Calu3 (cell line): ENCODE results near the gene GRIP1. TPM values are rescaled to one million over a fixed set of nuclear protein-coding genes. Genes with fewer than 3 reads are reported as not detected.

Experiments
- BruUV-seq: library from RNA; stranded (reverse); fragments of 400-500 nt; replicated peaks from 2 replicates; lab custom pipeline; 2021; lab: Mats Ljungman, UMichigan
- CTCF ChIA-PET: fragments of 300-600 bp; sonication (Branson Sonifier 250); formaldehyde crosslinking; loops from one replicate; lab custom pipeline; 2022; ENCODE audit warnings: antibody characterized with exemption; lab: Charles Lee
- DNase-seq: peaks from one replicate; pipeline ENCODE4 v3.0.0; 2022
- H3K27ac Mint-ChIP-seq: one replicate; pipeline ENCODE4 v1.8.0; 2022; ENCODE audit warnings: mixed read lengths; ENCODE audit not compliant: unreplicated experiment
- H3K27me3 Mint-ChIP-seq: one replicate; pipeline ENCODE4 v1.8.0; 2022; ENCODE audit warnings: mixed read lengths; ENCODE audit not compliant: unreplicated experiment
- H3K36me3 Mint-ChIP-seq: one replicate; pipeline ENCODE4 v1.8.0; 2022; ENCODE audit warnings: mild to moderate bottlenecking, moderate library complexity, mixed read lengths; ENCODE audit not compliant: insufficient read depth, unreplicated experiment
- H3K4me1 Mint-ChIP-seq: one replicate; pipeline ENCODE4 v1.8.0; 2022; ENCODE audit warnings: mild to moderate bottlenecking, low read depth, mixed read lengths; ENCODE audit not compliant: unreplicated experiment
- H3K4me3 Mint-ChIP-seq: one replicate; pipeline ENCODE4 v1.8.0; 2022; ENCODE audit warnings: mild to moderate bottlenecking, low read depth, moderate library complexity, mixed read lengths; ENCODE audit not compliant: unreplicated experiment
- H3K9me3 Mint-ChIP-seq: one replicate; pipeline ENCODE4 v1.8.0; 2022; ENCODE audit warnings: low read depth, mixed read lengths; ENCODE audit not compliant: unreplicated experiment
- intact Hi-C: fragments of 100-400 bp; cut with micrococcal nuclease; formaldehyde crosslinking; loops from one replicate; pipeline ENCODE4 v1.10.0; 2022; ENCODE audit not compliant: unreplicated experiment
- total RNA-seq: library from RNA; stranded (reverse); gene quantifications from 2 replicates; pipeline ENCODE4 v1.2.3, GENCODE V29; 2022
- TF ChIP-seq, protein P1 (sequence below): fragments of 200-600 bp; IDR thresholded peaks from one replicate; pipeline ENCODE4 v1.8.0; 2022; ENCODE audit warnings: antibody characterized with exemption; ENCODE audit not compliant: unreplicated experiment

The GRIP1 gene
- total RNA-seq, 1 experiment from 2014 or later = 47.4 TPM

DNA sequence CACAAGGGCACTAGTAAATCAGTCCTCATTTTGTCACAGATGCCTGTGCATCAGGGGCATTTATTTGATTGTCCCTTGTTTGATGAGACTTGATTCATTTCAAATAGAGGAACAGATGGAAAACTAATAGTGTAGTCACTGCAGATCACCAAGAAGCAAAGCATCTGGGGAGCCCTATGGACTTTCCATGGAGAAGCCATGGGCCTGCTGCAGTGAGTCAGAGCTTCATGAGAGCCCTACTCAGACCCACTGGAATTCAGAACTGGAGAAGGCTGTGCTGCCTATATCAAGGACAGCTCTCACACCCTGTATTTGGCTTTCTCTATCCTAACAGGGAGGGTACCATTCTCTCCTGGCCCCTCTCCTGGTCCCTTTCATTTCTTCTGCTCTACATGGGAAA is 126.2 kb downstream of the GRIP1 start:
- no TSS peak for BruUV-seq
- Mint-ChIP-seq H3K27ac (no peak overlapping the region), H3K27me3 (no peaks in the 10 kb centered on the region), H3K4me1 (no peaks in the 10 kb centered on the region), H3K9me3 (peaks cover 4% of the 10 kb centered on the region), H3K4me3 (no peak overlapping the region), H3K36me3 (no peaks in the 10 kb centered on the region)
- TF ChIP-seq, protein P1, sequence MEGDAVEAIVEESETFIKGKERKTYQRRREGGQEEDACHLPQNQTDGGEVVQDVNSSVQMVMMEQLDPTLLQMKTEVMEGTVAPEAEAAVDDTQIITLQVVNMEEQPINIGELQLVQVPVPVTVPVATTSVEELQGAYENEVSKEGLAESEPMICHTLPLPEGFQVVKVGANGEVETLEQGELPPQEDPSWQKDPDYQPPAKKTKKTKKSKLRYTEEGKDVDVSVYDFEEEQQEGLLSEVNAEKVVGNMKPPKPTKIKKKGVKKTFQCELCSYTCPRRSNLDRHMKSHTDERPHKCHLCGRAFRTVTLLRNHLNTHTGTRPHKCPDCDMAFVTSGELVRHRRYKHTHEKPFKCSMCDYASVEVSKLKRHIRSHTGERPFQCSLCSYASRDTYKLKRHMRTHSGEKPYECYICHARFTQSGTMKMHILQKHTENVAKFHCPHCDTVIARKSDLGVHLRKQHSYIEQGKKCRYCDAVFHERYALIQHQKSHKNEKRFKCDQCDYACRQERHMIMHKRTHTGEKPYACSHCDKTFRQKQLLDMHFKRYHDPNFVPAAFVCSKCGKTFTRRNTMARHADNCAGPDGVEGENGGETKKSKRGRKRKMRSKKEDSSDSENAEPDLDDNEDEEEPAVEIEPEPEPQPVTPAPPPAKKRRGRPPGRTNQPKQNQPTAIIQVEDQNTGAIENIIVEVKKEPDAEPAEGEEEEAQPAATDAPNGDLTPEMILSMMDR = no peak
- no peak for DNase-seq
- intact Hi-C loops = loop anchor here (10.0 kb wide), 1 partner anchor 198 kb away; no protein-coding TSS in a partner anchor
- CTCF ChIA-PET = interaction anchor here (0.5 kb wide), 1 partner anchor 13 kb away, joined by 8 read pairs; no protein-coding TSS in a partner anchor

DNA sequence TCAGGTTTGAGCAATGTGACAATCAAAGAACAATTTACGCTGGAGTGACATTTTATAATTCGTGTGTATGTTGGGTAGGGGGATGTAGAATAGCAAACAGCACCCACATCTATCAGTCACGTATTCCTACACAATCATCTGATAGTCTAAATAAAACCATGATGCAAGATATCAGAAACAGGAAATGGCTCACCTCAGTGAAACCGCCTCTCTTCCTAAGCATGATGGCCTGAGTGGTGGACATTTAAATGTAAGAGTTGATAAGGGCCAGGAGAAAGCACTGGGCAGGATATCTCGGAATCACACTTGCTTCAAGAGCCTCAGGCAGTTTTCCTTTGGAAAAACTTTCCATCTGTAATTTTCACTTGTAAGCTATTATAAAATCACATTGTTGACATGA is 128.2 kb downstream of the GRIP1 start:
- intact Hi-C loops = loop anchor here (10.0 kb wide), 1 partner anchor 196 kb away; no protein-coding TSS in a partner anchor

DNA sequence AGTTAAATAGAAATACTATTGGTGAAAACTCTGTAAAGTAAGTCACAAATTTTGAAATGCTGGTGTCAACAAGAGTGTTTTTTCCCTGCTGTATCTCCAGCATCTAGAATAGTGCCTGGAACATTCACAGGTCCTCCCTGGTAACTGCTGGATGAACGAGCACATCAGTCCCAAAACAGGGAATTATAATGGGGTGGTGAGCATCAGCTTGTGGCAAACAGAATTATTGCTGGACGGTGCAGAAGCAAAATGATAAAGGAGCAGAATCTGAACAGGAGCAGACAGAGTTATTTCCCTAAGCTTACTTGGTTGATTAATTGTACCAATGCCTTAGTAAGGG is 129.9 kb downstream of the GRIP1 start:
- TF ChIP-seq, protein P1 = no peak
- Mint-ChIP-seq H3K4me1 (no peaks in the 10 kb centered on the region), H3K27ac (no peak overlapping the region), H3K27me3 (no peaks in the 10 kb centered on the region), H3K36me3 (no peaks in the 10 kb centered on the region), H3K4me3 (no peak overlapping the region), H3K9me3 (no peaks in the 10 kb centered on the region)
- CTCF ChIA-PET = no interaction called here
- no TSS peak for BruUV-seq
- intact Hi-C loops = loop anchor here (10.0 kb wide), 1 partner anchor 274 kb away; no protein-coding TSS in a partner anchor
- no peak for DNase-seq

More for the DNA sequence above, 128.2 kb downstream of the GRIP1 start:
- H3K27me3 Mint-ChIP-seq = no peaks in the 10 kb centered on the region
- TF ChIP-seq, protein P1 = no peak
- H3K27ac Mint-ChIP-seq = no peak overlapping the region
- no peak for DNase-seq
- H3K4me3 Mint-ChIP-seq = no peak overlapping the region
- H3K36me3 Mint-ChIP-seq = no peaks in the 10 kb centered on the region
- H3K4me1 Mint-ChIP-seq = no peaks in the 10 kb centered on the region
- BruUV-seq = no TSS peak
- CTCF ChIA-PET = interaction anchor here (0.6 kb wide), 1 partner anchor 497 kb away, joined by 3 read pairs; no protein-coding TSS in a partner anchor
- H3K9me3 Mint-ChIP-seq = no peaks in the 10 kb centered on the region

DNA sequence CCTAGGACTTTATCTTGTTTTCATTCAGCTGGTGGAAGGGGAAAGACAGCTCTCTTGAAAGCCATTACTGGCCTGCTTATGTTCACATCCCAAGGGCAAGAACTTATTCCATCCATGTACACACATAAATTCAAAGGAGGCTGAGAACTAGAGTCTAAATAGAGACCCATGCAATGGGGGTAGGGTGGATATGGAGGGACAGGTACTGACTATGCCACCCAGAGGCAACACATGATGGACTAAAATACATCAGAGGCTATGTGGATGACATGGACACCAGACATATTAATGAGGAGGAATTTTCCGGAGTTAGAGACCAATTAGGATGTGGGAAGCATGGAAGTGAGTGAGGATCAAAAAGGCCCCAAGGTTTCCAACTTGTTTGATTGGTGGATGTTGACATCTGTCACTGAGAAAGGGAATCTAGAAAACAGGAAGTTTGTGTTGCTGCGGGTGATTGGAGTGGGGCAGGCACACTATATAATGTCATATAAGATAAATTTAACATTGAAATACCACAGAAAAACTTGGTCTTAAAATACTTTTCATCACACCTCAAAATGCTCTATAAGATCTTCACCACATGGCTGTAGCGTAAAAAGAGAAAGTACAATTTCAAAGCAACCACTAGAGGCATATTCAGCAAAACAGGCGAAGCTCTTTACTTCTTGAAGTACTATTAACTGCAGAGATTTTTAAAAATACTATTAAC is 130.4 kb downstream of the GRIP1 start:
- CTCF ChIA-PET = no interaction called here
- no peaks in the 10 kb centered on the region for H3K4me1 Mint-ChIP-seq
- H3K4me3 Mint-ChIP-seq = no peak overlapping the region
- H3K36me3 Mint-ChIP-seq = no peaks in the 10 kb centered on the region
- DNase-seq = no peak
- H3K27me3 Mint-ChIP-seq = no peaks in the 10 kb centered on the region
- no TSS peak for BruUV-seq
- H3K9me3 Mint-ChIP-seq = no peaks in the 10 kb centered on the region
- H3K27ac Mint-ChIP-seq = no peak overlapping the region
- intact Hi-C loops = loop anchor here (10.0 kb wide), 1 partner anchor 274 kb away; no protein-coding TSS in a partner anchor
- TF ChIP-seq, protein P1 = no peak
